ENCODE data around the gene LXN.

LXN gene

DNA sequence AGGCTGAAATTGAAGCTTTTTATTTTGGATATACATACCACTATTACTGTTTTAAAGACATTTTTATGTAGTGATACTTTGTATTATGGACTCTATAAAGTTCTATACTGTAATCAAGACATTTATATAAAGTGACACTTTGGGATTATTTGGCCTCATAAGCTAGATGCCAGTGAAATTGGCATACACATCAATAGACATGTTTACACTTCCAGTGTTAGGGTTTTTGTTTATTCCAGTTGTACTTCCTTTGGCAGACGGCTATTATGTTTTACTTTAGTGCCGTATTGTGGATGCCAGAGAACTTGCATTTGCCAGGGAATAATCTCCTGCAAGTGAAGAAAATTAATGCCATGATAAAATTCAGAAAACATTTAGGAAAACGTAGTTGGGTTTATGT is 6.0 kb downstream of the LXN start:
- TF ChIP-seq, protein P1, sequence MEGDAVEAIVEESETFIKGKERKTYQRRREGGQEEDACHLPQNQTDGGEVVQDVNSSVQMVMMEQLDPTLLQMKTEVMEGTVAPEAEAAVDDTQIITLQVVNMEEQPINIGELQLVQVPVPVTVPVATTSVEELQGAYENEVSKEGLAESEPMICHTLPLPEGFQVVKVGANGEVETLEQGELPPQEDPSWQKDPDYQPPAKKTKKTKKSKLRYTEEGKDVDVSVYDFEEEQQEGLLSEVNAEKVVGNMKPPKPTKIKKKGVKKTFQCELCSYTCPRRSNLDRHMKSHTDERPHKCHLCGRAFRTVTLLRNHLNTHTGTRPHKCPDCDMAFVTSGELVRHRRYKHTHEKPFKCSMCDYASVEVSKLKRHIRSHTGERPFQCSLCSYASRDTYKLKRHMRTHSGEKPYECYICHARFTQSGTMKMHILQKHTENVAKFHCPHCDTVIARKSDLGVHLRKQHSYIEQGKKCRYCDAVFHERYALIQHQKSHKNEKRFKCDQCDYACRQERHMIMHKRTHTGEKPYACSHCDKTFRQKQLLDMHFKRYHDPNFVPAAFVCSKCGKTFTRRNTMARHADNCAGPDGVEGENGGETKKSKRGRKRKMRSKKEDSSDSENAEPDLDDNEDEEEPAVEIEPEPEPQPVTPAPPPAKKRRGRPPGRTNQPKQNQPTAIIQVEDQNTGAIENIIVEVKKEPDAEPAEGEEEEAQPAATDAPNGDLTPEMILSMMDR (conservative IDR thresholded peaks at IDR 0.05) = no peak
- no peak overlapping the region for H3K27ac ChIP-seq

DNA sequence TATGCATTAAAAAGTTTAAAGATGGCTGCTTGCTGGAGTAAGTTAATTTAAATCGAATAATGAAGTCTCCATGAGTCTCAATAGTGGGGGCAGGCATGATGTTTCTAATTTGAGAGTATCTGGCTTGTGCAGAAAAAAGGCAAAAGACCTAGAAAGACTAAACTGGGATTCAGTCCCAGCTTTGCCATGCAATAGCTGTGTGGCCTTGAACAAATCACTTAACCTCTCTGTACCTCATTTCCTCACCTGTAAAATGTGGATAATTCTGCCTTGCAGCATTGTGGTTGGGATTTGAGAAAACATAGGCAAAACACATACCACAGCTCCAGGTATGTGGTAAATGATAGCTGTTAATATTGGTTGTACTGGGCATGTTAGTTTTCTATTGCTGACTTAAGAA is 8.6 kb downstream of the LXN start:
- no peak overlapping the region for H3K27ac ChIP-seq
- TF ChIP-seq, protein P1 (conservative IDR thresholded peaks at IDR 0.05) = no peak

DNA sequence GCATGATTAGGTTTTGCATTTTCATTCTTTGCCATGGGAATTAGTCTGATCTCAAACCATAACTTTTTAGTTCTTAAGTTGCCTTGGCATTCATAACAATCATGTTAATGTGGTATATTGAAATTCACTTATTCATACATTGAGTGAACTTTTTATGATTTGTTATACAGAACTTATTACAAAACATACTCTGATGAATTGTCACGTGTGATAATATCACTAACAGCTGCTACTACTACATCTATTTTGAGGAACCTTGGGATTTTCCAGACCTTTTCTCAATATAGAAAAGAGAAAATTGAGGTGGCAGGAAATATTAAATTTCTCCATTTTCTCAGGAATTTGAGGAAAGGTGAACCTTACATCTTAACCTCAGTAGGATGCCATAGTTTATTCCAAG is 9.2 kb downstream of the LXN start:
- H3K27ac ChIP-seq = no peak overlapping the region
- TF ChIP-seq, protein P1 (conservative IDR thresholded peaks at IDR 0.05) = no peak

DNA sequence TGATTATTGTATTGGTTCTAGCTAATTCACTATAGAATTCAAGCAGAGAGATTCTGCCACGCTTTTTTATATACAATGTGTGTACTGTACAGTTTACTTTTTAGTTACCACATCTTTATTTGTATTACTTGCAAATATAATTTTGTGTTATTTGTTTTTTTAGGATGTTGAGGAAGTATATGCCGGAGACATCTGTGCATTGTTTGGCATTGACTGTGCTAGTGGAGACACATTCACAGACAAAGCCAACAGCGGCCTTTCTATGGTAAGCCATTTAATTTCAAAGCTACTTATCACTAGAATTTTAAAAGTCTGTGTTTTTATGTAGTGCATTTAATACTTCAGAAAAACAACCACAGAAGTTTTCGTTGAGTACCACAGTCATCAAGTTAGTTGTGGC is 11.7 kb downstream of the LXN start:
- peak overlapping the region; percentile 40 for H3K27ac ChIP-seq
- TF ChIP-seq, protein P1 (conservative IDR thresholded peaks at IDR 0.05) = no peak

DNA sequence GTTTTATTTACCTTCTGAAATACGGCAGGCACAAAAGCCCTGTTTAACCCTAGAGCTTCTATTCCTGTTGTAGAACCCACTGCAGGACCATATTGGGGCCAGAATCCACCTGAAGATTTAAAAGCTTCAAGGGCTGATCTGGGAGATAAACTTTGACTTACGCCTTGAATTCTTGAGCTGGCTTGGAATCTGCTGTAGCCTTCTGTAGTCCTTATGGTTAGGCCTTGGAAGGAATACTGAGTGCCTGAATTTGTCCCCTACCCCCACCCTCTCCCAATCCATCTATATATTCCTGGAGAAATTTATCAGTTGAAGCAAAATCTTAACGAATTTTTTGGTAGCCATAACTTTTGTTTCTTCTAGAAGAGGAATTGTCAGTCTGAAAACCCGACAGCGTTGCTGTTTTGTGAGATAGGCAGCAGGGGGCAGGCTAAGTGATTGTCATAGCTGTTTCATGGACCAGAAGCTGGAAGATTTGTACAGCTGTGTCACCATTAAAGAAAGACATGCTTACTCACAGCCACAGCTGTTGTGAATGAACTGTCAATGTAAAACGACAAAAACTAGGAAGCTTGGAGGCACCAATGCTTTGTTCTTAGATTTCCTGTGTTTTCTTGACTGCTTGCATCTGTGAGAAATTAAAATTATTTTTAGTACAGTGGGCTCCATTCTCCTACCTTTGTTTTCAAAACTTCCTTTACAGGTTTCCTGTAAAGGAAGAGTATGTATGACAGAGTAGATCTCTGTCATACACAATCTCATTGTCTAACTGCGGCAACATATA is 12.8 kb downstream of the LXN start:
- TF ChIP-seq, protein P1 (conservative IDR thresholded peaks at IDR 0.05) = peak; percentile 77
- H3K27ac ChIP-seq = peak overlapping the region; percentile 40

DNA sequence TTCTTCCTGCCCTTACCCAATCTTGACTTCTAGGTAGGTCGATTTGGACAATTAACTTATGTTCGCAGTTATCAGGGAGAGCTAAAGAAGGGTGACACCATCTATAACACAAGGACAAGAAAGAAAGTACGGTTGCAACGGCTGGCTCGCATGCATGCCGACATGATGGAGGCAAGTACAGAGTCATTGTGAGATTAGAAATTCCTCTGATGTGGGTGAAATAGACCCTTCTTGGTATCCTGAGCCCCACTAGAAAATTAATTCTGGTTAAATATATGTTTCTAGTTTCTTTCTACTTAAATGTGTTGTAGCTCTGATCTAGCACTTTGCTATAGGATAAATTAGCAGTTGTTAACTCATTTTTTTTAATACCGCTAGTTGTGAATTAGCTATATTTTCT is 13.6 kb downstream of the LXN start:
- TF ChIP-seq, protein P1 (conservative IDR thresholded peaks at IDR 0.05) = no peak
- peak overlapping the region; percentile 8; the same call in 1 of the 2 replicates for H3K27ac ChIP-seq

DNA sequence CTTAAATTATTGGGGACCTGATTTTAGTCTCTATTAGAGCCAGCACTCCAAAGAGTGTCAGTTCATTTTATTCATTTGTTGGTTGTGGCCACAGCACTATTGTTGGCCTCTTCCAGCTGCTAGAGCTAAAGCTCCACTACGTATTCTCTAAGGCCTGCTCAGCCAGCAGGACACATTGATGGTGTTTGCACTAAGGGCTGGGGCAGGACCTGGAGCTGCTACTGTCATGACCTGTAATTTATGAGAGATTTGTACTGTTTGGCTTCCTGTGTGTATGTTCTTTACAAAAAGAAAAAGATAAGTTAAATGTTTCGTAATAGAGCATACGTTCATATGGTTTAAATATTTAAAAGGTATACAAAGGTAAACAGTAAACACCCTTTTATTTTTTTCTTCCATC is 20.0 kb downstream of the LXN start:
- H3K27ac ChIP-seq = peak overlapping the region; percentile 32; the same call in 1 of the 2 replicates
- TF ChIP-seq, protein P1 (conservative IDR thresholded peaks at IDR 0.05) = no peak

Data from VCaP (cell line).